Measurements from ENCODE around the gene RELL2.

DNA sequence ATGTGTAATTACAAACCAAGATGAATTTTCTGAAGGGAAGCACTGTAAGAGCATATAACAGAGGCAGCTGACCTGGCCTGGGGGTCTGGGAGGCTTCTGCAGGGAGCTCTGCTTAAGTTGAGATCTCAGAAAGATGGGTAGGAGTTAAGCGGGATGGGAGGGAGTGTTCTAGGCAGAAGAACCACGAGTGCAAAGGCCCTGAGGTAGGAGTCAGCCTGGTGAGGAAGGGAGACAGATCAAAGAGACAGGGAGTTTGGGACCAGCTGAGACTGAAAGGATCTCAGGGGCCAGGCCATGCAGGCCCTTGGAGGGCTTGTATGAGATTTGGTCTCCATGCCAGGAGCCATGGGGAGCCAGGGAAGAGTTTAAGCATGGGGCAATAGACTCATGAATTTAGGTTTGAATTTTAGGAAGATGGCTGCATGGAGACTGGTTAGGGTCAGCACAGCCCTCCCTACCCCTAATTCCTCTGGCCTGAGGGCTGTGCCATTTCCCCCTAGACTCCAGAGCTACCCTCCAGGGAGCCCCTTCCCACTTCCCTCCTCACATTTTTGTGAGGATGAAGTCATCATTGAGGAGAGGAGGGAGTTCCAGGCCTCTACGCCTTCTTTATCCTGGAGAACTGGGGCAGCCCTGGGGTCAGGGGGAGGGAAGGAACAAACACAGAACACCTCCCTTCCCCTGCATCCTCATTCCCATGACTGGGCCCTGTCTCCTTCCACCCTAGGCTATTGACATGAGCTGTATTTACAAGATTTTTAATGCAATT is 50.0 kb downstream of the RELL2 start:
- no peak for TF ChIP-seq ATF3 (CRISPR knock-in tag; conservative IDR thresholded peaks at IDR 0.05)
- TF ChIP-seq NFYB (CRISPR knock-in tag; conservative IDR thresholded peaks at IDR 0.05; ENCODE audit: low read depth), result no peak
- TF ChIP-seq NR1H2 (CRISPR knock-in tag; IDR thresholded peaks at IDR 0.05), result no peak
- TF ChIP-seq E2F1 (CRISPR knock-in tag; IDR thresholded peaks at IDR 0.05), result no peak
- no peak for TF ChIP-seq JUN (CRISPR knock-in tag; IDR thresholded peaks at IDR 0.05)
- TF ChIP-seq CTCF (IDR thresholded peaks at IDR 0.05), result no peak
- TF ChIP-seq, protein P1, sequence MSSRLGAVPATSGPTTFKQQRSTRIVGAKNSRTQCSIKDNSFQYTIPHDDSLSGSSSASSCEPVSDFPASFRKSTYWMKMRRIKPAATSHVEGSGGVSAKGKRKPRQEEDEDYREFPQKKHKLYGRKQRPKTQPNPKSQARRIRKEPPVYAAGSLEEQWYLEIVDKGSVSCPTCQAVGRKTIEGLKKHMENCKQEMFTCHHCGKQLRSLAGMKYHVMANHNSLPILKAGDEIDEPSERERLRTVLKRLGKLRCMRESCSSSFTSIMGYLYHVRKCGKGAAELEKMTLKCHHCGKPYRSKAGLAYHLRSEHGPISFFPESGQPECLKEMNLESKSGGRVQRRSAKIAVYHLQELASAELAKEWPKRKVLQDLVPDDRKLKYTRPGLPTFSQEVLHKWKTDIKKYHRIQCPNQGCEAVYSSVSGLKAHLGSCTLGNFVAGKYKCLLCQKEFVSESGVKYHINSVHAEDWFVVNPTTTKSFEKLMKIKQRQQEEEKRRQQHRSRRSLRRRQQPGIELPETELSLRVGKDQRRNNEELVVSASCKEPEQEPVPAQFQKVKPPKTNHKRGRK (CRISPR knock-in tag; IDR thresholded peaks at IDR 0.05; ENCODE audit: borderline replicate concordance), result no peak
- no peak for TF ChIP-seq FOXJ3 (CRISPR knock-in tag; IDR thresholded peaks at IDR 0.05; ENCODE audit: borderline replicate concordance)
- no peak for TF ChIP-seq CREB1 (CRISPR knock-in tag; IDR thresholded peaks at IDR 0.05)
- no peak for TF ChIP-seq ZNF263 (CRISPR knock-in tag; IDR thresholded peaks at IDR 0.05; ENCODE audit: low read depth)
- TF ChIP-seq ESRRA (CRISPR knock-in tag; IDR thresholded peaks at IDR 0.05; ENCODE audit: borderline replicate concordance), result no peak
- no peak for TF ChIP-seq FOXK1 (CRISPR knock-in tag; IDR thresholded peaks at IDR 0.05)

All from WTC11 (cell line).